HL-60 (cell line): ENCODE data around the gene REEP3.

Experiments
- DNase-seq, 2 experiments: peaks; one replicate each; pipeline ENCODE4 v3.0.0-alpha.2; 2010 to 2020; ENCODE audit warnings: low read depth in 1 of 2, low spot score in 1 of 2
- H3K27ac ChIP-seq: fragments of 250-450 bp; sonication (Bioruptor Pico); replicated peaks from 2 replicates; pipeline ENCODE4 v1.5.1; 2020; ENCODE audit warnings: mild to moderate bottlenecking, moderate library complexity
- H3K27me3 ChIP-seq: fragments of 250-450 bp; sonication (Bioruptor Pico); 2 replicates; pipeline ENCODE4 v1.5.1; 2021; ENCODE audit warnings: mild to moderate bottlenecking, moderate library complexity; ENCODE audit not compliant: insufficient read depth, poor library complexity, severe bottlenecking
- H3K4me3 ChIP-seq: replicated peaks from 2 replicates; pipeline ENCODE4 v1.5.1; 2011; ENCODE audit warnings: mild to moderate bottlenecking, control low read depth, low read length; ENCODE audit not compliant: insufficient read depth
- GABPA ChIP-seq: IDR thresholded peaks from 2 replicates; pipeline ENCODE4 v1.6.1; 2012; ENCODE audit warnings: low read depth
- POLR2AphosphoS5 ChIP-seq: IDR thresholded peaks from 2 replicates; pipeline ENCODE4 v1.6.1; 2012; ENCODE audit warnings: low read depth
- REST ChIP-seq: IDR thresholded peaks from 2 replicates; pipeline ENCODE4 v1.6.1; 2012; ENCODE audit warnings: low read depth; ENCODE audit not compliant: insufficient replicate concordance
- SPI1 ChIP-seq: IDR thresholded peaks from 2 replicates; pipeline ENCODE4 v1.6.1; 2012; ENCODE audit warnings: low read depth, mild to moderate bottlenecking, borderline replicate concordance
- TF ChIP-seq, protein P1 (sequence below): IDR thresholded peaks from one replicate; pipeline ENCODE4 v1.5.1; 2011; ENCODE audit warnings: low read length, control low read depth, inconsistent platforms; ENCODE audit not compliant: insufficient read depth

The REEP3 gene

GRCh38 chr10:63670291-63670898, 149.2 kb downstream of the REEP3 start:
- Histone ChIP-seq H3K27me3 (no peaks in the 10 kb centered on the region), H3K27ac (no peak overlapping the region), H3K4me3 (no peak overlapping the region)
- no peak for DNase-seq
- no peak for TF ChIP-seq POLR2AphosphoS5
- TF ChIP-seq, protein P1, sequence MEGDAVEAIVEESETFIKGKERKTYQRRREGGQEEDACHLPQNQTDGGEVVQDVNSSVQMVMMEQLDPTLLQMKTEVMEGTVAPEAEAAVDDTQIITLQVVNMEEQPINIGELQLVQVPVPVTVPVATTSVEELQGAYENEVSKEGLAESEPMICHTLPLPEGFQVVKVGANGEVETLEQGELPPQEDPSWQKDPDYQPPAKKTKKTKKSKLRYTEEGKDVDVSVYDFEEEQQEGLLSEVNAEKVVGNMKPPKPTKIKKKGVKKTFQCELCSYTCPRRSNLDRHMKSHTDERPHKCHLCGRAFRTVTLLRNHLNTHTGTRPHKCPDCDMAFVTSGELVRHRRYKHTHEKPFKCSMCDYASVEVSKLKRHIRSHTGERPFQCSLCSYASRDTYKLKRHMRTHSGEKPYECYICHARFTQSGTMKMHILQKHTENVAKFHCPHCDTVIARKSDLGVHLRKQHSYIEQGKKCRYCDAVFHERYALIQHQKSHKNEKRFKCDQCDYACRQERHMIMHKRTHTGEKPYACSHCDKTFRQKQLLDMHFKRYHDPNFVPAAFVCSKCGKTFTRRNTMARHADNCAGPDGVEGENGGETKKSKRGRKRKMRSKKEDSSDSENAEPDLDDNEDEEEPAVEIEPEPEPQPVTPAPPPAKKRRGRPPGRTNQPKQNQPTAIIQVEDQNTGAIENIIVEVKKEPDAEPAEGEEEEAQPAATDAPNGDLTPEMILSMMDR: no peak
- no peak for TF ChIP-seq GABPA
- TF ChIP-seq SPI1: no peak
- TF ChIP-seq REST: no peak

GRCh38 chr10:63671317-63671937, 150.2 kb downstream of the REEP3 start:
- no peak overlapping the region for H3K27ac ChIP-seq
- TF ChIP-seq POLR2AphosphoS5 (no peak), REST (no peak), SPI1 (no peak), GABPA (no peak)
- TF ChIP-seq, protein P1: no peak
- no peak for DNase-seq
- H3K4me3 ChIP-seq: no peak overlapping the region
- no peaks in the 10 kb centered on the region for H3K27me3 ChIP-seq

DNA sequence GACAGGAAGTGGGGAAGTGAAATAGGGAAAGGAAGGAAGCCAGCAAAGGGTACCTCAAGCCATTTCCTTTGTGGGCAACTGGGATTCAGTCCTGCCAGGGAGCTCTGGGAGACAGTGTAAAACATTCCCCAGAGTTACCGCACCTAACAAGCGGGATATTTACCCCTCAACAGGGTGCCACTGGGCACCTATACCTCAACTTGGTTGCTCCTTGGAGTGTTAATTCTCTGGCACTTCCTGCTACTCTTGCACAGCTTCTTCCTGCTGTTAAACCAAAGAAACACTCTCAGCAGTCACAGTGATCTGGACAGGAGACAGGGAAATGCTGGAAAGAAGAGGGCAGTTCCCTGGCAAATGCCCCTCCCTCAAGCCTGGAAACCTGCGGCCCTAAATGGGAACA, 151.3 kb downstream of the REEP3 start:
- Histone ChIP-seq H3K27ac (no peak overlapping the region), H3K4me3 (no peak overlapping the region), H3K27me3 (no peaks in the 10 kb centered on the region)
- DNase-seq: no peak
- no peak for TF ChIP-seq POLR2AphosphoS5
- TF ChIP-seq GABPA: no peak
- TF ChIP-seq REST: no peak
- TF ChIP-seq, protein P1: no peak
- no peak for TF ChIP-seq SPI1
